NCI-H2107 (cell line): ENCODE data around the gene KIAA0513.

ENCODE experiments used
- DNase-seq: peaks from one replicate; lab custom pipeline; 2025; lab: John Stamatoyannopoulos, UW

The KIAA0513 gene

GRCh38 chr16:85089525-85089924 lies 61.9 kb downstream of the KIAA0513 start:
- DNase-seq: no peak

GRCh38 chr16:85090181-85090580 lies 62.6 kb downstream of the KIAA0513 start:
- no peak for DNase-seq

DNA sequence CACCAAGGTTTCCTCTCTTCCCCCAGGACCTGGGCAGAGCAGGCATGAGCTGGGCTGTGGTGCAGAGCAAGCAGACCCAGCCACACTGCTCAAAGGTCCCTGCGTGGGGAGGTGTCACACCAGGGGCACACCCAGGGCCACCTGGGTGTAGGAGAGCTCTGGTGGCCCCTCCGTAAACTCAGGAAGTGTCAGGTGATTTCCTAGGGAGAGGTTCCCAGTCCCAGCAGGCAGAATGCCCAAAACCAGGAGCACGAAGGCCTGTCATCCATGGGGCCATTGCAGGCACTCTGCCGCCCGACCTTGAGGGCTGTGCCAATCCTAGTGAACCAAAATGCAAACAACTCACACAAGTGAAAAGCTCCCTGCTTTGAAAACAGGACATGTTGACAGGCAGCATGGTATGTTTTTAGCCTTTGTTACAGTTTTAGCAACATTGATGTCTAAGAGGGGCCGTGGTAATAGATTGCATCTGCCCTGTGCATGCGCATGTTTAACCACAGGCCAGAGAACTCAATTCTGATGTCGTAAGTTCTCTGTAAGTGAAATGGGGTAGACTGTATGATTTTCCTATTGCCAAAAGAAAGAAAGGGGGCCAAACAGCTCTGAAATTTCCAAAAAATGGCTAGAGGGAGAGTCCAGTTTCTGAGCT lies 63.4 kb downstream of the KIAA0513 start:
- DNase-seq: no peak

DNA sequence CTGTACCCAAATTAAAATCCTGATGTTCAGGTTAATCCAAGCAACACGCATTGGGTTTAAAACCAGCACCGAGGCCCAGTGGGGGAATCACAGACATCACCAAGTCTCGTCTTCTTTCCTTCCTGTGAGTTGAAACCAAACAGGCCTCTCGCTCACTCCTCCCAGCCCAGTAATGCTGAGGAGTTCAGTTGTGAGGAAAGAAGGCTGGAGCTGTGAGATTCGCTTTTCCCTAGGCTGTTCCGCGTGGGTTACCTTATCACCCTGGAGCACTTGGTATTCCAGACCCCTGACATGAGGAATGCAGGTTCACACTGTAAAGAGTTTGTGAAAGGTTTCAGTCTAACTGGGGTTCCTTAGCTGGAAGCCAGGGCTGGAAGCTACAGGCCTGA lies 63.9 kb downstream of the KIAA0513 start:
- no peak for DNase-seq

GRCh38 chr16:85092309-85092708 lies 64.7 kb downstream of the KIAA0513 start:
- no peak for DNase-seq

- DNase-seq: no peak
These were observed 65.3 kb downstream of the KIAA0513 start for GRCh38 chr16:85092851-85093250.

DNA sequence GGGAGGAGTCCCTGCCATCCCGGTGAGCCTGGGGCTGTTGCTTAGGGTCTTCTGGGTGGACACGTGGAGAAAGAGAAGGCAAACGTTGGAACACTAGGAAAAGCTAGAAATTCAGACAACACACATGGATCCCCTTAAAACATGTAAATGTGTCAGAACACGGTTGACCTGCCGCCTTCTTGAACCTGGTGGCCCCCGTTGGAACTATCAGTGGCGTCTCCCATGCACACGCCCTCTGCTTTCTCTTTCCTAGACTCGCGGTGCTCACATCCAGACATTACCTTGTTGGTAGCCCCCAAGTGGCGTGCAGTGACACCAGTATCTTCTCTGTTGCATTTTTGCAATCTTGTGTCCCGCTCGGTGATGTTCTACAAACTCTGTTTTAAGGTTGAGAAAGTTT lies 66.1 kb downstream of the KIAA0513 start:
- no peak for DNase-seq

GRCh38 chr16:85094176-85094805 lies 66.7 kb downstream of the KIAA0513 start:
- DNase-seq: no peak

- DNase-seq: no peak
These were observed 67.2 kb downstream of the KIAA0513 start for GRCh38 chr16:85094812-85095211.

GRCh38 chr16:85096921-85097320 lies 69.3 kb downstream of the KIAA0513 start:
- DNase-seq: no peak

- no peak for DNase-seq
These were observed 71.0 kb downstream of the KIAA0513 start for GRCh38 chr16:85098565-85098964.

- no peak for DNase-seq
These were observed 72.7 kb downstream of the KIAA0513 start for GRCh38 chr16:85100265-85100664.

DNA sequence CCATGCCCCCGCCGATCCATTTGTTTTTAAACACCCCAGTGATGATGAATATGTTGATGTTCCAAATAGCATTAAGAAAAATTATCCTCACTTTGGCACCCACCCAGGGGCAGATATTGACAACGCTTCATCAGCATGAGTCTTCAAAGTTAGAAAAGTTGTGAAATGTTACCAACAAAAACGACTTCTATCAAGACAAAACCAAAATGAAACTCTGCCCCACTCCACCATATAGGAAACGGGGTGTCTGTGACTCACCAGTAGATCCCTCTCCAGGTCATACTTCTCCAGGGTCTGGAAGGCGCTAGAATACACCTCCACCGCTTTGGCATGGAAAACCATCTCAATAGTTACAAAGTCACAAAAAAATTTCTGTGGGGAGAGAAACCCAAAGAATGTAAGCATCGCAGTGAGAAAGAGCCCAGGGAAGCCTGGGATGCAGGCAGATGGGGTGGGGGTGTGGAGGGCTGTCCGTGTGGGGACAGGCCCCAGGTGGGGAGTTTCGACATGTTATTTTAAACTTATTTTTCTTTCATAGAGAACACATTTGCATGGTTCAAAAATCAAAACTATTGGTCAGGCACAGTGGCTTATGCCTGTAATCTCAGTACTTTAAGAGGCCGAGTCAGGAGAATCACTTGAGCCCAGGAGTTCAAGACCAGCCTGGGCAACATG lies 74.5 kb downstream of the KIAA0513 start:
- DNase-seq: no peak

DNA sequence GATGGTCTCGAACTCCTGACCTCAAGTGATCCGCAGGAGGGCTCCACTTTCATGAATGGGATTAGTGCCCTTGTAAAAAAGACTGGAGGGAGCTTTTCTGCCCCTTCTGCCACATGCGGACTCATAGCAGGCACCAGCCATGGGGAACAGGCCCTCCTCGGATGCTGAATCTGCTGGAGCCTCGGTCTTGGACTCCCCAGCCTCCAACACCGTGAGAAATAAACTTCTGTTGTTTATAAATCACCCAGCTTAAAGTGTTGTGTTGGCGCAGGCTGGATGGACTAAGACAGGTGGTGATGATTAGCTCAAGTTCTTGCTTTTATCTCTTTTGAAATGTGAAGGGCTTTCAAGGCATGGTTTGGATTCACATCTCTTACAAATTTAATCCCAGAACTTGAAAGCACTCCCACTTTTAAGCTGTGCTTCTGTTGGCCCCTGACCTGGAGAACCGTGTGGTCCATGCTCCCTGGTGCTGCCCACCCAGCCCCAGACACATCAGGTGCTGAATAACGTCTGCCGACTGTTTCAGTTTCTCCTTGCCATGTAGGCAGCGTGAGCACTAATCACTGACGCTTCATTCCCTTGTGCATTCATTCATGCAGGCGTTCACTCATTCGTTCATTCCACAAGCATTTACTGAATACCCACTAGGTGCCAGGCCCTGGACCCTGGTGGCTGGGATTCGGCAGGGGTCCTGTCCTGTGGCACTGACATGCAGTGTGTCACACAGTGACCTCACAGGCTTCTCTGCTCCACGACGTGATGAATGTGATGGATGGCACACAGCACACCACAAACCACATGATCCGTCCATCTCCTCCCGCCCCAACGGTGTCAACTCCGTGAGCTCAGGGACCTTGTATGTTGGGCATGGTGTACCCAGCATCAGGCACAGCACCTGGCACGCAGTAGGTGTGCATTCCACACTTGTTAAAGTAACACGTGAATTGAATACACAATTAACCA lies 75.8 kb downstream of the KIAA0513 start:
- no peak for DNase-seq

DNA sequence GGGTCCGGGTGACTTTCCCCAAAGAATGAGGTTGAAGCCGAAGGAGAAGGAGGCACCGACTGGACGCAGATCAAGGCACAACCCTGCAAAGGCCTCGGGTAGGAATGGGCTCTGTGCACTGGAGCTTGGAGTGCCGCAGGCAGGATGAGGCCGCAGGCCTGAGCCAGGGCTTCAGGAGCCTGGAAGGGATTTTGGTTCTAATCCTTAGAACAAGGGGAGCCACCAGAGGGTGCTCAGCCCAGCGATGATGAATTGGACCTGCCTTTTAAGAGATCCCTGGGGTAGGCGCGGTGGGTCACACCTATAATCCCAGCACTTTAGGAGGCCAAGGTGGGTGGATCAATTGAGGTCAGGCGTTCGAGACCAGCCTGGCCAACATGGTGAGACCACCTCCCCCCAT lies 76.6 kb downstream of the KIAA0513 start:
- no peak for DNase-seq

- DNase-seq: no peak
These were observed 77.3 kb downstream of the KIAA0513 start for GRCh38 chr16:85104821-85105391.

- DNase-seq: no peak
These were observed 77.9 kb downstream of the KIAA0513 start for GRCh38 chr16:85105475-85105874.

GRCh38 chr16:85107083-85107482 lies 79.5 kb downstream of the KIAA0513 start:
- no peak for DNase-seq

DNA sequence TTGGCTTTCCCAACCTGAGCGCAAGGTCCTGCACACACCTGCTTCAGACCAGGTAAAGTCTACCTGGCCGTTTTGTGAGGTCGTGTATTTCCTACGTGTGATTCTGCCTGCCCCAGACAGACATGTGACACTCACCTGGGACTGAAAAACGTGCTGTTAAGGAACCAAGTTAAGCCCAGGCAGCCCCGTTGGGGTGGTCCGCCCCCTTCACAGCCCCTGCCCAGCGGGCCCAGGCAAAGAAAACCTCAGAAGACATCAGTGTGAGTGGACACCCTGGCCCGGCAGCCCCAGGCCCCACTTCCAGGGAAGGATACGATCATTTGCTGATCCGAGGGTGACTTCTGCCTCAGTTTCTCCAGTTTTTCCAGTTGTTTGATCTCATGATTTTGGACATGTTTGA lies 79.9 kb downstream of the KIAA0513 start:
- no peak for DNase-seq

DNA sequence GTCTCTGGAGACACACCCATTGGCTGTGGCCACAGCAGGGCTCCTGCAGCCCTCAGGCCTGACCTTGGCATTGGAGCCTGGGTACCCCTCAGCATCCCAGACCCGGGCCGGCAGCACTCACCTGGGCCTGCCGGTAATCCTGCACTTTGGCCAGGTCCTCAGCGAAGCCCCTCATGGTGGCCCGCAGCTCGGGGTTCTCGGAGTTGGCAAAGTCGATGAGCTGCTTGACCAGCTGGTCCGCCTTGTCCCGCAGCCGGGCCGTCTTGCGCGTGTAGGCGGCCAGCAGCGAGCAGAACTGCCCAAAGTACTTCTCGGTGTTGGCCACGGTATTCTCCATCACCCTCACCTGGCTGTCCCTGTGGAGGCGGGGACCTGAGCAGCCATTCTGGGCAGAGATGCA lies 82.5 kb downstream of the KIAA0513 start:
- DNase-seq: no peak

DNA sequence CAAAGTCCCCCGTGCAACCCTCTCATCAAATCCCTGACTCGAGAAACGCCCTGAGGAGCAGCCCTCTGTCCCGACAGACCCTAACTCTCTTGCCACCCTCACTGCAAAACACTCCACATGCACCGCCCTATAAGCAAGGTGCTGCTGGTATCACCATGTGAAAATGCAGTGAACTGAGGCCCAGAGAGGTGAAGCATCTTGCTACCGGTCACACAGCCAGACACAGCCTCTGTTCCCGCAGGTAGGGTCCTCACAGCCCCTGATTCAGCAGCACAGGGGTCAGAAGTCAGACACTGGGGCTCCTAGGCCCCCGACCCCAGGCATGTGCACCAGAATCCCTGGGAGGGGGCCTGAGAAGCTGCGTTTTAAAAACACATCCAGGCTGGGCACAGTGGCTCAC lies 83.6 kb downstream of the KIAA0513 start:
- DNase-seq: no peak

GRCh38 chr16:85112364-85112763 lies 84.8 kb downstream of the KIAA0513 start, which contains the start of gene CIBAR2:
Gene CIBAR2 (minus strand): TSS chr16:85112472. CDS start chr16:85112352, 120 bp downstream.
- DNase-seq: no peak
